ENCODE data around the gene ATP2C2. TPM values are rescaled to one million over a fixed set of nuclear protein-coding genes. Genes with fewer than 3 reads are reported as not detected.

Gene ATP2C2
- total RNA-seq, 6 experiments from 2014 or later, result 0.18 to 0.51 (median 0.32) TPM; not detected in 2

DNA sequence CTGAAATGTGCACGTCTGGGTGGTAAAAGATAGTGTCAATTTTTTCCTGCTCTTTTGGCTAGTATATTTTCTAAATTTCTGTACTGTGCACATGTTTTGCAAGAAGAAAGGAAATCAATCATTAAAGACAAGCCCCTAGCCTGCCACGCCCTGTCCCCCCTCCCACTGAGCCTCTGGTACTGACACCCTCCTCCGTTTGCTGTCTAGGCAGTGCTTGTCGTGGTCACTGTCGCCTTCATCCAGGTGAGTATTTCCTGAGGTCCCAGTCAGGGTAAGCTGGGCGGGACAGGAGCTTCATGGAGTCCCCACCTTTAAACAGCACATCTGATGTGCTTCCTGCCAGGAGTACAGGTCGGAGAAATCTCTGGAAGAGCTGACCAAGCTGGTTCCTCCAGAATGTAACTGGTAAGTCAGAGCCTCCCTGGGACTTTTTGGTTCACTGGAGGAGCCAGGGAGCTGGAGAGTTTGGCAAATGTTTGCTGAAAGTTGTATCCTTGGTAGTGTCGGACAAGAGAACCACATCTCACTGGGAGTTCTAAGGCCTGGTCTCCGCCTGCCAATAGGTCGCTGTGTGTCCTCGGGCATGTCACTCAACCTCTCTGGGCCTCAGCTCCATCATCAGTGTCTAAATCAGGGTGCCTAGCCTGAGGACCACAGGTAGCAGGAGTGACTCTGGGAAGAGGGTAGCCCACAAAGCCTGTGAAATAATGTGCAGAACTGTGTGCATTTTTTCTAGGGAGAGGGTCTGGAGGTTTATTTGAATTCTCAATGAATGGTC, 42.2 kb downstream of the ATP2C2 start:
- TF ChIP-seq, protein P1, sequence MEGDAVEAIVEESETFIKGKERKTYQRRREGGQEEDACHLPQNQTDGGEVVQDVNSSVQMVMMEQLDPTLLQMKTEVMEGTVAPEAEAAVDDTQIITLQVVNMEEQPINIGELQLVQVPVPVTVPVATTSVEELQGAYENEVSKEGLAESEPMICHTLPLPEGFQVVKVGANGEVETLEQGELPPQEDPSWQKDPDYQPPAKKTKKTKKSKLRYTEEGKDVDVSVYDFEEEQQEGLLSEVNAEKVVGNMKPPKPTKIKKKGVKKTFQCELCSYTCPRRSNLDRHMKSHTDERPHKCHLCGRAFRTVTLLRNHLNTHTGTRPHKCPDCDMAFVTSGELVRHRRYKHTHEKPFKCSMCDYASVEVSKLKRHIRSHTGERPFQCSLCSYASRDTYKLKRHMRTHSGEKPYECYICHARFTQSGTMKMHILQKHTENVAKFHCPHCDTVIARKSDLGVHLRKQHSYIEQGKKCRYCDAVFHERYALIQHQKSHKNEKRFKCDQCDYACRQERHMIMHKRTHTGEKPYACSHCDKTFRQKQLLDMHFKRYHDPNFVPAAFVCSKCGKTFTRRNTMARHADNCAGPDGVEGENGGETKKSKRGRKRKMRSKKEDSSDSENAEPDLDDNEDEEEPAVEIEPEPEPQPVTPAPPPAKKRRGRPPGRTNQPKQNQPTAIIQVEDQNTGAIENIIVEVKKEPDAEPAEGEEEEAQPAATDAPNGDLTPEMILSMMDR (IDR thresholded peaks at IDR 0.05), result no peak
- TF ChIP-seq POLR2A (IDR thresholded peaks at IDR 0.05), result no peak
- ATAC-seq (no peak), DNase-seq (no peak)
- Histone ChIP-seq H3K27me3 (no peaks in the 10 kb centered on the region), H3K4me1 (no peaks in the 10 kb centered on the region), H3K27ac (no peak overlapping the region), H3K36me3 (no peaks in the 10 kb centered on the region), H3K4me3 (no peak overlapping the region), H3K9me3 (no peaks in the 10 kb centered on the region)
- 45% methylated on average over 7 of the region's 11 CpGs for WGBS (ENCODE audit: insufficient coverage, low coverage, low lambda C conversion rate, missing lambda C conversion rate)
- intact Hi-C loops (cut with DNase I), result no loop called here

DNA sequence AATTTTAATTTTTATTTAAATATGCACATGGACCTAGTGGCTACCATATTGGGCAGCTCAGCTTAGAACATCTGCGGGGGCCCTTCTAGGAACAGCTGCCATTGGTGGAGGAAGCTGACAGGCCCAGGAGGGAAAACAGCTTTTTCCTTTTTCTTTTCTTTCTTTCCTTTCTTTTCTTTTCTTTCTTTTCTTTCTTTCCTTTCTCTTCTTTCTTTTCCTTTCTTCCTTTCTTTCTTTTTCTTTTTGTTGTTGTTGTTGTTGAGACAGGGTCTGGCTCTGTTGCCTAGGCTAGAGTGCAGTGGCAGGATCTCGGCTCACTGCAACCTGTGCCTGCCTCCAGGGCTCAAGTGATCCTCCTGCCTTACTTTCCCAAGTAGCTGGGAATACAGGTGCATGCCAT, 43.4 kb downstream of the ATP2C2 start:
- intact Hi-C loops (cut with DNase I), result no loop called here
- no peak for DNase-seq
- TF ChIP-seq, protein P1 (IDR thresholded peaks at IDR 0.05), result no peak
- no peak for TF ChIP-seq POLR2A (IDR thresholded peaks at IDR 0.05)
- Histone ChIP-seq H3K27me3 (no peaks in the 10 kb centered on the region), H3K4me3 (no peak overlapping the region), H3K9me3 (no peaks in the 10 kb centered on the region), H3K36me3 (no peaks in the 10 kb centered on the region), H3K4me1 (no peaks in the 10 kb centered on the region), H3K27ac (no peak overlapping the region)
- 81% methylated on average over 2 of the region's 2 CpGs for WGBS (ENCODE audit: insufficient coverage, low coverage, low lambda C conversion rate, missing lambda C conversion rate)
- ATAC-seq, result no peak

DNA sequence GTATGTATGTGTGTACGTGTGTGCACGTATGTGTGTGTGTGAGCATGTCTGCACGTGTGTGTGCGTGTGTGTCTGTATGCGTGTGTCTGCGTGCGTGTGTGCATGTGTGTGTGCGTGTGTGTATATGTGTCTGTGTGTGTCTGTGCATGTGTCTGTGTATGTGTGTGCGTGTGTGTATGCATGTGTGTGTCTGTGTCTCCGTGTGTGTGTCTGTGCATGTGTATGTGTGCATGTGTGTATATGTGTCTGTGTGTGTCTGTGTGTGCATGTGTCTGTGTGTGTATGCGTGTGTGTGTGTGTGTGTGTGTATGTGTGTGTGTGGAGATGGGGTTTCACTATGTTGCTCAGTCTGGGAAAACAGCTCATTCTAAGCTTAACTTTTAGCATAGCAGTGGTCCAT, 43.9 kb downstream of the ATP2C2 start:
- TF ChIP-seq, protein P1 (IDR thresholded peaks at IDR 0.05), result no peak
- TF ChIP-seq POLR2A (IDR thresholded peaks at IDR 0.05), result no peak
- Histone ChIP-seq H3K9me3 (no peaks in the 10 kb centered on the region), H3K4me3 (no peak overlapping the region), H3K36me3 (no peaks in the 10 kb centered on the region), H3K4me1 (no peaks in the 10 kb centered on the region), H3K27me3 (no peaks in the 10 kb centered on the region), H3K27ac (no peak overlapping the region)
- DNase-seq (no peak), ATAC-seq (no peak)
- intact Hi-C loops (cut with DNase I), result no loop called here
- WGBS (ENCODE audit: insufficient coverage, low coverage, low lambda C conversion rate, missing lambda C conversion rate), result 51% methylated on average over 9 of the region's 11 CpGs

DNA sequence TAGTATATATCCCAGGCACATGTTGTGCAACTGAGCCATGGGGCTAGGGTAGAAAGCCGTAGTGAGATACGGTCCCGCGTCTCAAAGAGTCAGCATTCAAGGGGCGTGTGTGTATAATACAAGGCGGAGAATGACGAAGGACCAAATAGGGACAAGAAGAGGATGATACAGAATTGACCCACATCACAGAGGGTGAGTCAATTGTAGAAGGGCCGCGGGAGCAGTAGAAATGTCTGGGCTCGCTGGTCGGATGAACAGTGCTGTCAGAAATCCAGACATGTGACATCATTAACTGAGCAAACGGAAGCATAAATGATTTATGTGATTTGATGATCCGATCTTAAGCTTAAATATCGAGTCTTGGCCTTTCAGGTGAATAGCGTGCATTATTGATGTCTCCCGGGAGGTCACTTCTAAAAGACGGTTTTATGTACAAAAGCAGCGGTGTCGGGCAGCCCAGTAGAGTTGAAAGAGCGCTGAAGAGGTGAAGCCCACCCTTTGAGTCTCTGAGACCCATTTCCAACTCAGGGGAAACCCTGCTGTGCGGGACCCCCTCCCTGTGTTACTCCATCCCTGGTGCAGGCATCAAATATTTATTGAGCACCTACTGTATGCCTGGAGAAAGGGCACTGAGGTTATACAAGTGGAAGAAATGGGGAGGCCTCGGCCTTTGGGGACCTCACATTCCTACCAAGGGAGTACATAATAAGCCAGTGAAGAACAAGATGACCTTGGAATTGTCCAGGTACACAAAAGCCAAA, 45.1 kb downstream of the ATP2C2 start:
- no peak for ATAC-seq
- Histone ChIP-seq H3K27ac (no peak overlapping the region), H3K9me3 (no peaks in the 10 kb centered on the region), H3K36me3 (no peaks in the 10 kb centered on the region), H3K4me3 (no peak overlapping the region), H3K27me3 (no peaks in the 10 kb centered on the region), H3K4me1 (no peaks in the 10 kb centered on the region)
- intact Hi-C loops (cut with DNase I), result no loop called here
- TF ChIP-seq, protein P1 (IDR thresholded peaks at IDR 0.05), result no peak
- no peak for TF ChIP-seq POLR2A (IDR thresholded peaks at IDR 0.05)
- DNase-seq, result no peak
- WGBS (ENCODE audit: insufficient coverage, low coverage, low lambda C conversion rate, missing lambda C conversion rate), result 86% methylated on average over 21 of the region's 22 CpGs

Measured in right lobe of liver (tissue), 6 donors.